ENCODE data around the gene TEDC2. TPM values are rescaled to one million over a fixed set of nuclear protein-coding genes. Genes with fewer than 3 reads are reported as not detected.

The TEDC2 gene
- polyA plus RNA-seq, 1 of the 3 experiments (the other 2 are of a cell fraction): 15.6 TPM

DNA sequence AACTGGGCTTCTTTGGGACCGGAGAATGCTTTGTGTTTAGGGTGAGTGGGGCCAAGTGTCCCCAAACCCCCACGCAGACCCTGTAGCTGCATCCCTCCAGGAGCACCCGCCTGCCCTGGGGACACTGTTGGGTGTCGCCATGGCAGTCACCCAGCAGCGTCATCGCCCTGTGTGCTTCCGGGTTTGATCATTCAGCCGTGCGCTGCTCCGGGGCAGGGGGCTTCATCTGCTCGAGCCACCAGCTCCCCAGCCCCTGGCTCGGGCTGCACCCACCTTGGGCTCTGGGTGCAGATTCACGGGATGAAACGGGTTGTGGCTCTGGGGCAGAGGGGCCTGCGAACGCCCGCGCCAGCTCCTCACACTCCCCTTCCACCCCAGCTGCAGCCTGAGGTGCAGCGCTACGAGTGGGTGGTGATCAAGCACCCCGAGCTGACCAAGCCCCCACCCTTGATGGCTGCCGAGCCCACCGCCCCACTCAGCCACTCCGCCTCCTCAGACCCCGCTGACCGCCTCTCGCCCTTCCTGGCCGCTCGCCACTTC, 40.1 kb downstream of the TEDC2 start:
- Histone ChIP-seq H3K27ac (ENCODE audit: low read depth in 2 of 2, low read length in 1 of 2) (no peak overlapping the region; a peak in 1 of 4 replicates), H3K36me3 (replicated peaks in 1 of 2; ENCODE audit: control insufficient read depth in 1 of 2, insufficient read depth in 2 of 2, low read length in 1 of 2) (peaks cover 0 to 16% of the 10 kb centered on the region in 2 experiments), H3F3A (replicated peaks; ENCODE audit: insufficient read depth) (peaks cover 4% of the 10 kb centered on the region), H3K9ac (no peak overlapping the region), H3K4me1 (ENCODE audit: control insufficient read depth in 1 of 2, insufficient read depth in 2 of 2, low read depth in 1 of 2, low read length in 1 of 2) (peaks cover 0 to 27% of the 10 kb centered on the region in 2 experiments; a peak in 1 of 4 replicates), H3K27me3 (ENCODE audit: insufficient read depth) (no peaks in the 10 kb centered on the region), H3K9me3 (no peaks in the 10 kb centered on the region), H3K79me2 (ENCODE audit: insufficient read depth) (no peaks in the 10 kb centered on the region), H3K9me2 (no peaks in the 10 kb centered on the region), H3K4me2 (no peak overlapping the region), H3K4me3 (ENCODE audit: low read depth in 2 of 2, low read length in 1 of 2) (no peak overlapping the region), H4K20me1 (ENCODE audit: insufficient read depth) (0 out of 2 replicates have a peak, but pooled peaks cover 4% of the 10 kb centered on the region), H2AFZ (ENCODE audit: low read depth) (no peak overlapping the region)
- TF ChIP-seq USF2 (IDR thresholded peaks at IDR 0.05; ENCODE audit: borderline replicate concordance, low read depth, low read length): no peak
- TF ChIP-seq MEF2A (IDR thresholded peaks at IDR 0.05; ENCODE audit: borderline replicate concordance, low read depth): no peak
- no peak for TF ChIP-seq IRF3 (IDR thresholded peaks at IDR 0.05; ENCODE audit: low read depth, low read length)
- no peak for TF ChIP-seq EP300 (IDR thresholded peaks at IDR 0.05; ENCODE audit: borderline replicate concordance in 1 of 2, low read depth in 1 of 2, low read length in 1 of 2)
- TF ChIP-seq FOXM1 (IDR thresholded peaks at IDR 0.05; ENCODE audit: low read depth): no peak
- no peak for TF ChIP-seq NRF1 (IDR thresholded peaks at IDR 0.05; ENCODE audit: low read depth, low read length)
- no peak for TF ChIP-seq RCOR1 (IDR thresholded peaks at IDR 0.05; ENCODE audit: low read length)
- no peak for TF ChIP-seq TCF12 (IDR thresholded peaks at IDR 0.05)
- TF ChIP-seq, protein P1, sequence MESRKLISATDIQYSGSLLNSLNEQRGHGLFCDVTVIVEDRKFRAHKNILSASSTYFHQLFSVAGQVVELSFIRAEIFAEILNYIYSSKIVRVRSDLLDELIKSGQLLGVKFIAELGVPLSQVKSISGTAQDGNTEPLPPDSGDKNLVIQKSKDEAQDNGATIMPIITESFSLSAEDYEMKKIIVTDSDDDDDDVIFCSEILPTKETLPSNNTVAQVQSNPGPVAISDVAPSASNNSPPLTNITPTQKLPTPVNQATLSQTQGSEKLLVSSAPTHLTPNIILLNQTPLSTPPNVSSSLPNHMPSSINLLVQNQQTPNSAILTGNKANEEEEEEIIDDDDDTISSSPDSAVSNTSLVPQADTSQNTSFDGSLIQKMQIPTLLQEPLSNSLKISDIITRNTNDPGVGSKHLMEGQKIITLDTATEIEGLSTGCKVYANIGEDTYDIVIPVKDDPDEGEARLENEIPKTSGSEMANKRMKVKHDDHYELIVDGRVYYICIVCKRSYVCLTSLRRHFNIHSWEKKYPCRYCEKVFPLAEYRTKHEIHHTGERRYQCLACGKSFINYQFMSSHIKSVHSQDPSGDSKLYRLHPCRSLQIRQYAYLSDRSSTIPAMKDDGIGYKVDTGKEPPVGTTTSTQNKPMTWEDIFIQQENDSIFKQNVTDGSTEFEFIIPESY (IDR thresholded peaks at IDR 0.05; ENCODE audit: borderline replicate concordance, low read depth): no peak
- no peak for TF ChIP-seq FOSL2 (IDR thresholded peaks at IDR 0.05; ENCODE audit: borderline replicate concordance, low read depth)
- CTCF ChIA-PET: interaction anchor here (1.1 to 4.3 kb wide), 10 partner anchors 13 to 305 kb away, joined by 3 to 95 read pairs (median 15); partner anchors contain the start of genes ABCA3, ATP6V0C, CCNF and NTN3
- DNase-seq: no peak
- POLR2A ChIA-PET: interaction anchor here (2.6 kb wide), 1 partner anchor 31 kb away, joined by 19 read pairs; the partner anchor contains the start of gene NTN3
- 88% methylated on average over 21 of the region's 29 CpGs for WGBS (ENCODE audit: low lambda C conversion rate)

GRCh38 chr16:2500430-2500917, 40.6 kb downstream of the TEDC2 start:
- H3K79me2 ChIP-seq (ENCODE audit: insufficient read depth): no peaks in the 10 kb centered on the region
- no peak overlapping the region for H3K4me2 ChIP-seq
- 89% methylated on average over 14 of the region's 20 CpGs for WGBS (ENCODE audit: low lambda C conversion rate)
- DNase-seq: peak; percentile 43
- no peaks in the 10 kb centered on the region for H3K27me3 ChIP-seq (ENCODE audit: insufficient read depth)
- H3K9me3 ChIP-seq: no peaks in the 10 kb centered on the region
- H3K4me1 ChIP-seq (ENCODE audit: control insufficient read depth in 1 of 2, insufficient read depth in 2 of 2, low read depth in 1 of 2, low read length in 1 of 2): peaks cover 0 to 27% of the 10 kb centered on the region in 2 experiments; a peak in 1 of 4 replicates
- peaks cover 0 to 16% of the 10 kb centered on the region in 2 experiments for H3K36me3 ChIP-seq (replicated peaks in 1 of 2; ENCODE audit: control insufficient read depth in 1 of 2, insufficient read depth in 2 of 2, low read length in 1 of 2)
- 0 out of 2 replicates have a peak, but pooled peaks cover 4% of the 10 kb centered on the region for H4K20me1 ChIP-seq (ENCODE audit: insufficient read depth)
- H3F3A ChIP-seq (replicated peaks; ENCODE audit: insufficient read depth): peaks cover 4% of the 10 kb centered on the region
- TF ChIP-seq SIN3A (IDR thresholded peaks at IDR 0.05; ENCODE audit: borderline replicate concordance, low read depth, low read length): no peak
- no peak for TF ChIP-seq GATA2 (CRISPR knock-in tag; IDR thresholded peaks at IDR 0.05)
- CTCF ChIA-PET: interaction anchor here (1.0 to 4.3 kb wide), 32 partner anchors 12 to 305 kb away, joined by 3 to 95 read pairs (median 6); partner anchors contain the start of genes ABCA3, ATP6V0C, CCNF and ECI1
- no peak overlapping the region for H3K4me3 ChIP-seq (ENCODE audit: low read depth in 2 of 2, low read length in 1 of 2)
- POLR2A ChIA-PET: interaction anchor here (1.1 to 2.6 kb wide), 5 partner anchors 19 to 42 kb away, joined by 4 to 19 read pairs (median 4); partner anchors contain the start of genes AMDHD2, NTN3 and TBC1D24
- no peak overlapping the region for H3K9ac ChIP-seq
- H3K9me2 ChIP-seq: no peaks in the 10 kb centered on the region
- H2AFZ ChIP-seq (ENCODE audit: low read depth): no peak overlapping the region
- no peak overlapping the region; a peak in 1 of 4 replicates for H3K27ac ChIP-seq (ENCODE audit: low read depth in 2 of 2, low read length in 1 of 2)
